CD4-positive, alpha-beta T cell treated with Interleukin-2 at 100 ng/mL for 4 hours (primary cell): ENCODE data around the gene DNAH9.

Source experiments
- DNase-seq: peaks from one replicate; pipeline ENCODE4 v3.0.0-alpha.2; 2020; ENCODE audit warnings: low spot score

DNAH9 gene

GRCh38 chr17:11980813-11981212 lies 382.5 kb downstream of the DNAH9 start:
- no peak for DNase-seq

DNA sequence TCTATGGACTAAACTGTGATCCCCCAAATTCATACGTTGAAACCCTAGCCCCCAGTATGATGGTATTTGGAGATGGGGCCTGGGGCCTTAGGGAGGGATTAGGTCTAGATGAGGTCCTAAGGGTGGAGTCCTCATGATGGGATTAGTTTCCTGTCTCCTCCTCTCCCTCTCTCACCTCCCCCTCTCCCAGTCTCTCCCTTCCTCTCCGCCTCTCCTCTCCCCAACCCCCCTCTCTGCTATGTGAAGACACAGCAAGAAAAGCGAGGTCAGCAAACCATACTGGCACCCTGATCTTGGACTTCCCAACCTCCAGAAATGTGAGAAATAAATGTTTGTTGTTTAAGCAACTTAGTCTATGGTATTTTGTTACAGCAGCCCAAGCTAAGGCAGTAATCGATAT lies 383.6 kb downstream of the DNAH9 start:
- no peak for DNase-seq

GRCh38 chr17:11986179-11986941 lies 388.1 kb downstream of the DNAH9 start:
- DNase-seq = no peak

- no peak for DNase-seq
Measured at GRCh38 chr17:11986942-11987329, 388.7 kb downstream of the DNAH9 start.

DNA sequence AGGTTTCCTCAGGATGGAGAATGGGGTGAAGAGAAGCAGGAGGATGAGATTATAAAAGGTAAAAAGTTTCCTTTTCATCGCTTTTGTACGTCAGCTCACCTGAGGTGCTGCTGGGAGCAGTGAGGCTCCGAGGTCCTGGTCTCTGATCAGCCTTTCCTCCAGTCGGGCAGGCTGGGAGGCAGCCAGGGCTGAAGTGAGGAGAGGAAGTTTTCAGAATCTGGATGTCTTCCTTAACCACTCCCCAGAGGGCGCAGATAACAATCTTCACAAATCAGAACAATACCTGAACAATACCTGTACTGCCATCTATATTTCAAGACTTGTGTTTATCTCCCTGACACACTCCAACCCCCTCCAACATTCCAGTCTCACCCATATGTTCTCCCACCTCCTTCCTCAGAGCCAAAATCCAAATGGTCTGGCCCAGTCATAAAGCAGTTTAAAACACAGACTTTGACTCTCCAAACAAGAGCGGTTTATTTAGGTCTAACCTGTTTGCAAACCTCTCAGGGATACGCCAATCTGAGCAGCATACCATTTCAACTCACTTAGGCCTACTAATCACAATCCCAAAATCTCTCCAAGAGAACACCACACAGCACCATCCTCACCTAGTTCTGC lies 392.2 kb downstream of the DNAH9 start:
- no peak for DNase-seq

- DNase-seq = no peak
Measured at GRCh38 chr17:11991461-11991860, 393.2 kb downstream of the DNAH9 start.

GRCh38 chr17:11996722-11997146 lies 398.5 kb downstream of the DNAH9 start:
- peak; percentile 38 for DNase-seq

GRCh38 chr17:11997147-11997971 lies 399.1 kb downstream of the DNAH9 start, which contains the start of gene ZNF18:
ZNF18 (minus strand) TSS chr17:11997475; CDS start chr17:11992829, 4,646 bp downstream.
- peak; percentile 94 for DNase-seq

DNA sequence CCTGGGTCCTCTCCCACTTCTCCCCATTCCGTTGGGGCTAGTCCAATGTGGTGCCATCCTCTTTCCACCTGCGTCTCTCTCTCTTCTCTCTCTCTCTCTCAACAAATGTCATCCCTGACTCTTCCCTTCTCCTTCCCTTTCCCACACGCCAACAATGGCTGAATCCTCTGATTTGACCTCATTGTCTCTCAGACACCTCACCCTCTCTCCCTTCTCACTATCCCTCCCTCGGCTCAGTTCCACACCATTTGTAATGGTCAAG lies 399.6 kb downstream of the DNAH9 start:
- no peak for DNase-seq

GRCh38 chr17:11999696-12000095 lies 401.4 kb downstream of the DNAH9 start:
- no peak for DNase-seq

DNA sequence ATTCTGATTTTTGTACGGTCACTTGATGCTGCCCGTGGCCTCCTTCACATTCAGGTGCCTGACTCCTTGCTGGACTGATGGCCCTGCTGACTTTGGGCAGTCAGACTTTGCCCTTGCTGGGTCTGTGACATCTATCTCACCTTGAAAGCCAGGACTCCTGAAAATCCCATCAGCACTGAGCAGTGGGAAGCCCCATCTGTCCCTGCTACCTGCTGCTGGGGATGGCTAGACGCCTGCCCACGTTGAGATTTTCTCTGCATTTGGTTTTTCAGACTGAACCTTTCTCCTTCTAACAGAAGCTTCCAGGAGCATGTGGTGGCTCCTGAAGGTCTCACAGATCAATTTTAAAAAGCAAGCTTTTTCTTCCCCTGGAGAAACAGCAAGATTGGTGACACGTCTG lies 409.2 kb downstream of the DNAH9 start:
- DNase-seq = no peak
